GM19025 (cell line): ENCODE data around the gene ZNF648.
"Not testable (repeated sequence)": the region's sequence is repeated elsewhere in the genome, so short reads cannot be mapped to it uniquely, and the experiment has no call there.

Experiments used
- ATAC-seq: cut with Tn5 transposase; IDR thresholded peaks from one replicate; pipeline ENCODE4 v1.9.1; 2021; ENCODE audit warnings: mild to moderate bottlenecking, low read depth, moderate library complexity; ENCODE audit not compliant: unreplicated experiment

ZNF648 gene

DNA sequence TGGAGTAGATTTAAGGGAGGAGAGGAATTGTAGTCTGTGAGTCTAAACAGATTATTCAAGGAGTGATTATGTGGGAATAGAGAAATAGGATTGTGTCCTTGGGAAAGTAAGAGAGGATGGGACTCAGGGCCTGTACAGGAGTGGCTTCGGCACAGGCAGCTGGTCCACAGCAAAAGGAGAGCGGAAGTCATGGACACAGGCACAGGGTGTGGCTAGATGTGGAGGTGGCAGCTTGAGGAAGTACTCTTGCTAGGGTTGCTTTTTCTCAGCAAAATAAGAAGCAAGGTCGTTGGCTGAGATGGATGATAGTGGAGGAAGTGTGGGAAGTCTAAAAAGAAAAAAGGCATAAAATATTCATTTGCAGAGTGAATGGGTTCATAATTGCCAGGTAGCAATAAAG lies 18.5 kb upstream of the ZNF648 start:
- ATAC-seq = no peak

DNA sequence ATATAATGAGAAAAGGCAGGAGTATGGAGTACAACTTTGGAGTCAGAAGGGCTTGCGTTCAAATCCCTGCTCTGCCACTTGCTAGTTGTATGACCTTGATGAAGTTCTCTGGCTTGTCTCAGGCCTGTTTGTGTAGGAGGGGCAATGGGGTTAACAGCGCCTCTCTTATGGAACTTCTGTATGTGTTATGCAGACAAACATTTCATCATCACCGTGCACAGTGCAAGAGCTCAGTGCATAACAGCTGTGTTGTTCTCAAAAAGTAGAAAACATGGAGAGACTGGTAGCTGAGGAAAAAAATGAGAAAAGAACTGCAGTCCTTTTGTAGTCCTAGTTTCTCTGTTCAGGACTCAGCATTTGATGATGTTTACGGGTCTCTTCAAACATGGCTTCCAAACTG lies 10.4 kb upstream of the ZNF648 start:
- no peak for ATAC-seq

DNA sequence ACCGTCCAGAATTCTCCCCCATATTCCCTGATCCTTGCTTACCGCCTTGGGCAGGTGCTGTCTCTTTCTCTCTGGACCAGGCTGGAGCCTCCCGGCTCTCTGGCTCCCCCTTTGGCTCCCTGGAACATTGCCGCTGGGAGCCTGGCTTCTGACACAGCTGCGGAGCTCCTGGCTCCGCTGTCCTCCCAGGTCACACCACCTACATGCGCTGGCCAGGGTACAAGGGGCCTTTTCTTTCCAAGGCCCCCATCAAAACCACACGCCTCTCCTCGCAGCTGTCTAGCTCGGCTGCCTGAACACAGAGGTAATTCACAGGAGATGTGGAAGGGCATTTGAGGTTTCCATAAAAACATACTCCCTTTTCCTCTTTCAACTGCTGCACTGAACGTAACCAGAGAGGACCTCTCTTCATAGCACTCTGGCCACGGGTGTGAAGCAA lies 7.5 kb upstream of the ZNF648 start:
- ATAC-seq = peak; percentile 61

DNA sequence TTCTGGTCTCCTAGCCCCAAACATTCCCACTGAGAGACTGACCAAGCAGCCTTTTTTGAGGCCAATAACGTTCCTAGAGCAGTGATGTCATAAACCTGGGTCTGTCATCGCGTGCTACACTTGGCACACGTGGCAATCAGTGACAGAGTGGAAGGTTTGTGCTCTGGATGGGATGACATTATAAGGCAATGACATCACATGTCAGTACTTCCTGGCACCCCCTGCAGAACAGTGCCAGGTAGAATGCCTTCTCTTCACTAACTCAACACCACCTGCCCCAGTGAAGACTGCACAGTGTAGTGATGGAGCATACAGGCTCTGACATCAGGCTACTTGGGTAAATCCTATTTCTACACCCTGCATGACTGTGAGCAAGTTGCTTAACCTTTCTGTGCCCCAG lies 5.4 kb upstream of the ZNF648 start:
- no peak for ATAC-seq

DNA sequence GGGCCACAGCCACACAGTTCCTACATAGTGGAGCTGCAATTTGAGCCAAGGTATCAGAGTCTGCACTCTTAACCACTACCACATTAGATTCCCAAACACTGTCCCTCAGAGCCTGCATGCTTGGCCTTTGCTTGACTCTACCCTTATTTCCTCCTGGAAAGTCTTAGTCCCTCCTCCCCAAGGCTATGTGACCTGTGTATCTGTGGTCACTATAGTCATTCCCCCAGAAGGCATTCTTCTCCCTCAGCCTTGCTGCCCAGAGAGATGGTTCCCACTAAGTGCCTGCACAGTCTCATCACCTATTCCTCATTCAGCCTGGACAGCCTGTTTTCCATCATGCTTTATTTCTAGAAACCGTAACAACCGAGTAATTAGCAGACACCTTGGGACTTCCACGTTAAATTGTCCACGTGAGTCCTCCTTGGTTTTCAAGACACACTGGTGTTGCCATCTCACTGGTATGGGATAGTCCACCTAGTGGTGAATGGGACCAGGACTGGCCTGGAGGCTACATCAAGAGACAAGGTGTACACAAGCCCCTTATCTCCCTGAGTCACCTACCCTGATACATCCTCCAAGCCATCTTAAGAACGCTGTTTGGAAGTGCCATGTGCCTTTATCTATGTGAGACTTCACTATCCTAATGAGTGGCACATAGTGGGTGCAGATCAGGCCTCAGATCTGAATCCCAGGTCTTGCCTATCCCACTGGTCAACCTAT lies 3.8 kb upstream of the ZNF648 start:
- no peak for ATAC-seq

DNA sequence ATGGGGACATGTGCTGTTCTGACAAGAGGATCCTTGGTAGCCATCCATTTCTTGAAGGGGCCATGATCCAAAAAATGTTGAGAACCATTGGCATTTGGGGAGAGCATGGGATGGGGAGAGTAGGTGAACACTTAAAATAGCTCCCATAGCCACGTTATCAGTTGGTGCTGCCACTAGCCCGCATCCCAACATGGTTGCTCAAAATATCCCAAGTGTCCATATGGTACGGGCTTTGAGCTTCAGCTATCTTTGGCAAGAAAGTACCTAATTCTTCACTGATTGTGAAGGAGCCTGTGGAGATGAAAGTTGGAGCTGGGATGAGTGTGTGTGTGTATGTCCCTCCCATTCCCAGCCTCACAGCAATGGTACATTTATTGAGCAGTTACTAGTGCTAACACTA lies 3.1 kb upstream of the ZNF648 start:
- ATAC-seq = no peak

DNA sequence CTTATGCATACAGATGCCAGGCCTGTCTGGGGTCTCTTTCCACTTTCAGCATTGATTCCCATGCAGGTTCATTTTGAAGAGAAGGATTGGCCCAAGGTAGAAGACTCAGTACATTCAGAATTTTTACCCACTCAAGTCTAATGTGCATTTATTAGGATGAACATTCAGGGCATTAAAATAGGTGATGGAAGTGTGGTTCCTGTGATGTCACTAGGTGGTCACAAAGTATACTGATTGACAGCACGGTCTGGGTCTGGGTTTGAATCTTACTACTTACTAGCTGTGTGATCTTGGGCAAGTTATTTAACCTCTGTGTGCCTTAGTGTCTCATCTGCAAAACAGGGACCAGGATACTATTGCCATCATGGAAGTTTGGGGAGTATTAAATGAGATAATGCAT lies 711 bp upstream of the ZNF648 start:
- ATAC-seq = no peak

DNA sequence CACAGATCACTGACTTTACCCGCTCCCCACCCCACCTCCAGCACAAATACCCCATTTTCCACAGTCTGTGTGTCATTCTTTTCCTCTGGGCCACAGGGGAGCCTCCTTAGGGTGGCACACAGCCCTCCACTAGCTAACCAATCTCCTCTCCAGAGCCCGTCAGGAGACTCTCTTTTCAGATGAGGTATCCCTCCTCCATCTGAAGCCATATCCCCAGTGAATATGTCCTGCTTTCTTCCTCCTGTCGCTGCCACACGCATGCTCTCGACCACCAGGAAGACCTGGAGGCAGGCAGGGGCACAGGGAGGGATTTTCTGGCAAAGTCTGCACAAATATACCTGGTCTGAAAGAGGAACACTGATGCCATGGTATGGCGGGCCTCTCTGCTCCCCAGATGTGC lies 635 bp downstream of the ZNF648 start:
- no peak for ATAC-seq

DNA sequence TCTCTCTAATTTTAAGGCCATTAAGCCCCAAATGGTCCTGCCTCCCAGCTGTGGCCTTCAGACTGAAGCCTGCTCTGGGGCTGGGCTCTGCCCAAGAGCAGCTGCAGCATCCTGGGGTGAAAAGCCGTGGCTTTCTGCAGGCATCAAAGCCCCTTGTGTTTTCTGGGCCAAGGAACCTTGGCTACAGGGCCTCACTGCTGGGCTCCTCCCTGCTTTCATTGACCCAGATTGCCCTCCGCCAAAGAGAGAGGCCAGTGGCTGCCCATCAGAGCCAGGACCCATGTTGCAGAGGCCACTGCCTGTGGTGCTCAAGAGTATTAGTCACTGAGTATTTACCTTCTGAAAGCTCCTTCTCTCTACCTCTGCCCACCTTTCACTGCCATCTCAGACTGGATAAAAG lies 1.6 kb downstream of the ZNF648 start:
- ATAC-seq = no peak

DNA sequence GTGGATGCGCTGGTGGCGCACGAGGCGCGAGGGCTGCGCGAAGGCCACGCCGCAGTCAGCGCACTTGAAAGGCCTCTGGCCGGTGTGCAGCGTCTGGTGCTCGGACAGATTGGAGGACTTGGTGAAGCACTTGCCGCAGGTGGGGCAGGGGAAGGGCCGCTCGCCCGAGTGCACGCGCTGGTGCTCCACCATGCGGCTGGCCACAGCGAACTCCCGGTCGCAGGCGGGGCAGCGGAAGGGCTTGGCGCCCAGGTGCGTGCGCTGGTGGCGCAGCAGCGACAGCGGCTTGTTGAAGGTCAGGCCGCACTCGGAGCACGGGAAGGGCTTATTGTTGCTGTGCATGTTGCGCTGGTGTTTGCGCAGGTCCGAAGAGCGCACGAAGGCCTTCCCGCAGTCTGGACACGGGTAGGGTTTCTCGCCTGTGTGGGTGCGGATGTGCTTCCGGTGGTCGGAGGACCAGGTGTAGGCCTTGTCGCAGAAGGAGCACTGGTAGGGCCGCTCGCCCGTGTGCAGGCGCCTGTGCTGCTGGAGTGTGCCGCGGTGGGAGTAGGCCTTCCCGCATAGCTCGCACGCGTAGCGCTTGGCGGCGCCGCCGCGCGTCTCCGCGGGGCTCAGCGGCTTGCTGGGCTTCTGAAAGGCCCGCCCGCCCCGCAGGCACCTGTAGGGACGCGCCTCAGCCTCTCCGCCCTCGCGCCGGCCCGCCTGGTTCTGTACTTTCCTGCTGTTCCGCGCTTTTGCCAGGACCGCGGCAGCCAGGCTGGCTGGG lies 4.7 kb downstream of the ZNF648 start:
- ATAC-seq = no peak

DNA sequence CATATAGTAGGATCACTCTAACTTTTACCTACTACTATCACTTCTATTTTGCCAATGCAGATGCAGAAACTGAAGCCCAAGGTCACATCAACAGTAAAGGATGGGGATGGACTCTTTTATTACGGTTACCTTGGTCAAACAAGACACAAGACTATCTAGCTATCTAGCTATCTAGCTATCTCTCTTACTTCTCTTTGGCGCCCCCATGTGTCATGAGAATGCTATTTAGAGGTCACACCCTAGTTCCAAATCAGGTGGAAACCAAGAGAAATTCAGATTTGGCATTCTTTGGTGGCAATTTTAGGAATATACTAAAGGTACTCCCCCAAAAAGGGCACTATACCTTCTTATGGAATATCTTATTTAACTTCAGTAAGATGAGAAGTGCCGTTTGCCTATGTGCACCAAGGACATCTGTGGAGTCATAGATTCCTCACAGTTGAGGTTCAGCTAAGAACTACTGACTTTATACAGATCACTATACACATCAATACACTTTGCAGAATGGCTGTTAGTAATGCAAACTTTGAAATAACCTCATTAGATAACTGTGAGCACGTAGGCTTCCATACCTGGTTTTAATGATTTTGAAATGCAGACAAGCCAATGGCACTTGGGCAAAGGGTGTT lies 6.7 kb downstream of the ZNF648 start:
- ATAC-seq = no peak

DNA sequence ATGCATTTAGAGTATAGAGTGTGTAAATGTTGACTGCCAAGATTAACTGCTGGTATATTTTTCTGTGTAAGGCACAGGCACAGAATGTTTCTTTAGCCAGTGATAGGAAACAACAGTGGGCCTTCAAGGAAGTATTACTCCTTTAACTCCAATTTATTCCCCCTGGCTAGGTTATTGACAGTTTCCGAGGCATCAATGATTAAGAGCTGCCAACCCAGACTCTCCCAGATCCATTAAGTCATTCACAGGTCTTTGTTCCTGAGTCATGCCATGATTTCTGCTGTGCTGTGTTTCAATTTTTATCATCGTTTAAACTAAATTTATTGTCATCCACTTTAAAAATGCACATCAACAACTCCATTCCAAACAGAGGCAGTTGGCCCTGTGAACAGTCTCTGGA lies 9.2 kb downstream of the ZNF648 start:
- ATAC-seq = no peak

DNA sequence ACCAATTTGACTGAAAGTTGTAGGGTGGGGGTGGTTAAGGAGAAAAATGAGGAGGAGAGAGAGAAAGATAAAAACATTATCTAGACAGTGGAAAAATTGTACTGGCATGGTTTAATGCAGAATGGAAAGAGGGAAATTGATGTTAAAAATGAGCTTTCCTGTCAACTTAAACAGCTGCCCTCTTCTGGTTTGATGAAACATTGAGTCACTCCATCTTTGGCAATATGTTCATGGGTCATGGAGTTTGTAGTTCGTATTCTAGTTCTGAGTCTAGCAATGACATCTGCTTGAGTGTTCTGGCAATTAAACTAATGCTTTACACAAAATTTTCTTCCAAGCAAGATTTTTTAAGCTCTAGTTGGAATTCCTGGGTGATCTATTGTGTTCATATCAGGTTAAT lies 9.6 kb downstream of the ZNF648 start:
- ATAC-seq = no peak

DNA sequence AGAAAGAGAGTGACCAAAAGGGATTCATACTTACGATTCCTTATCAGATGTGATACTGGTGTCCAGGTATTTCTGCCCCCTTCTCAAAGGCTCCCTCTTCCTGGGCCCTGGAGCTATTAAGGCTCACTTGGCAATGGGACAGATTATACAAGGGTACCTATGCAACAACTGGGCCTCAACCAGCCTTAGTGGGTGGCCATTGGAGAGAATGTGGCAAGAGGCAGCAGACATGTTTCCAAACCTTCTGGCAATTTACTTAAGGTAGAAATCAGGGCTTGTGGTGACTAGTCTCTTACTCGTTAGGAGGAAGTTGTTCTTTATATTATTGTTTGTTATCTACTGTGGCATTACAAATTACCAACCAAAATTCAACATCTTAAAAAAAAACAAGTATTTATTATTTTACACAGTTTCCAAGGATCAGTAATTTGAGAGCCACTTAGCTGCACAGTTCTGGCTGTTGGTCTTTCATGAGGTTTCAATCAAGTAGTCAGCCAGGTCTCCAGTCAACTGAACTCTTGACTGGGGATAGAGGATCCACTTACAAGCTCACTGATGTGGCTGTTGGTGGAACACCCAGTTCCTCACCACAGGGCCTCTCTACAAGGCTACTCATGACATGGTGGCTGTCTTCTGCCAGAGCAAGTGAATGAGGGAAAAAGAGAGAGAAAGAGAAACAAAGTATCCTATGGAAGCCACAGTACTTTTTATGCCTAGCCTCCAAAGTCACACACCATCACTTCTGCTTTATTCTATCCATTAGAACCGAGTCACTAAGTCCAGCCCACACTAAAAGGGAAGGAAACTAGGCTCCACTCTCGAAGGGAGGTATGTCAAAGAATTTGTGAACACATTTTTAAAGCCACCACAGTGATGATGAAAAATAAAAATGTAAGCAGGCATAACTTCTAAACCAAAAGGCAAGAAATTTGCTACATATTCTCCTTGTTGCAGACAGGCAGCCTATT lies 10.7 kb downstream of the ZNF648 start:
- ATAC-seq = no peak

DNA sequence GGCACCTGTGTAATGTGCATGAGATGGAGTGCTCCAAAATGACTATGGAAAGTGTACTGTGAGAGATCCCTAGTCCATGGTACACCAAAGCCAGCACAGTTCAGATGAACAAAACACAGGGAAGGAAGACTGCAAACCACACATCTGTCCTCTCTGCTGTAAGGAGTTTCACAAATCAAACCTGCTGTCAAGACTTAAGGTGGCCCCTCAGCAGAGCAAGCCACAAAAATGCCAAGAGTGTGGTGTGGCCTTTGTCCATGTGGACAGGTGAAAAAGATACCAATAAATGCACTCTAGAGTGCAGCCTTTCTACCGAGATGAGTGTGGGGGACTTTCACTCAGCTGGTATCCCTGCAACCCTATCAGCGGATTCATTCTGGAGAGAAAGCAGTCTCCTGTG lies 12.9 kb downstream of the ZNF648 start:
- no peak for ATAC-seq

DNA sequence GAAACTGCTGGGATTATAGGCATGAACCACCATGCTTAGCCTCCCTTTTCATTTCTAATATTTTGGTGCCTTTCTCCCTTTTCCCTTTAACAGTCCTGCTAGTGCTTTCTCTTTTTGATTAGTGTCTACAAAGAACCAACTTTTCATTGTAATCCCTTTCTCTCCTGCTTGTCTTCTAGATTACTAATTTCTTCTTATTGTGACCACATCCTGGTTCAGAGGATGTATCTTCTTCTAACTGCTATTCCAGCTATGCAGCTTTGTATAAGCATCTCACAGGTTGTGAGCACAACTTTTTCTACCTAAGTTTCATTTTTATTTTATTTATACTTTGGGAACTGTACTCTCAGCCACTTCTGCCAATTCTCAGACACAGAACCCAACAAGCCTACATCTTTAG lies 14.7 kb downstream of the ZNF648 start:
- ATAC-seq = no peak

DNA sequence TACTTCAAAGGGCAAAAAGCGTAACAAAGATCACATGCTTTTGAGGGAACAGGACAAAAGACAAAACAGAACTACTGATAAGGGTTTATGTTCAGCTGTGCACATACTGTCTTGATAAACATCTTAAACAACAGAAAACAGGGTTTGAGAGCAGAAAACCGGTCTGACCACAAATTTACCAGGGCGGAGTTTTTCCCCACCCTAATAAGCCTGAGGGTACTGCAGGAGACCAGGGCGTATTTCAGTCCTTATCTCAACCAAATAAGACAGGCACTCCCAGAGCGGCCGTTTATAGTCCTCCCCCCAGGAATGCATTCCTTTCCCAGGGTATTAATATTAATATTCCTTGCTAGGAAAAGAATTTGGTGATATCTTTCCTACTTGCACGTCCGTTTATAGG lies 16.0 kb downstream of the ZNF648 start:
- not testable (repeated sequence) for ATAC-seq

DNA sequence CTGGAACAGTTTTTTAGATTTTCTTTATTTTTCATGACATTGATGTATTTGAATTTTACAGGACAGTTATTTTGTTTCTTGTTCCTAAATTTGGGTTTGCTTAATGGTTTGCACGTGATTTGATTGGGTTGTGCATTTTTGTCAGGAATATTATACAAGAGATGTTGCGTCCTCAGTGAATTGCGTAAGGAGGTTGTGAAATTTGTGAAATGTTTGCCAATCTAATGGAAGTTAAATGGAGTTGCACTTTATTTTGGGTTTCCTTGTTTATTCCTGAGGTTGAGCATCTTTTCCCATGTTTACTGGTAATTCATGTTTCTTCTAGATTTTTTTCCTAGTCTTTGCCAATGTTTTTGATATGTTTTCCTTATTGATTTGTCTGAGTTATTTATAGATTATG lies 19.9 kb downstream of the ZNF648 start:
- ATAC-seq = no peak

DNA sequence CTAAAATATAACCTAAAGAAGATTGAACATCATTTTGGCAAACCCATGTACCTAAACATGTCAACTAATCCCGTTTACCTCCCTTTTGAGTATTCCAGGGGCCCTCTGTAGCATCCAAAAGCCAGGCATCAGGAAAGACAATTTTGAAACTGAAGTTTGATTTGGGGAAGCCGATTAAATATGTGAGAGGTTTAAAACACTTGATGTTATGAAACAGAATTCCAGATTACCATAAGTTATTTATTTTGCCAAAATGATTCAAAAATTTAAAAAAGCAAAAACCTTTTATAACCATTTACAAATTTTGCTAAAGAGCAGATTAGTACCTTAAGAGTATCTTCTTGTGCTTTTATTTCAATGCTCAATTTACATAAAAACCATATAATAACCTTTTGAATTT lies 23.3 kb downstream of the ZNF648 start:
- ATAC-seq = no peak

DNA sequence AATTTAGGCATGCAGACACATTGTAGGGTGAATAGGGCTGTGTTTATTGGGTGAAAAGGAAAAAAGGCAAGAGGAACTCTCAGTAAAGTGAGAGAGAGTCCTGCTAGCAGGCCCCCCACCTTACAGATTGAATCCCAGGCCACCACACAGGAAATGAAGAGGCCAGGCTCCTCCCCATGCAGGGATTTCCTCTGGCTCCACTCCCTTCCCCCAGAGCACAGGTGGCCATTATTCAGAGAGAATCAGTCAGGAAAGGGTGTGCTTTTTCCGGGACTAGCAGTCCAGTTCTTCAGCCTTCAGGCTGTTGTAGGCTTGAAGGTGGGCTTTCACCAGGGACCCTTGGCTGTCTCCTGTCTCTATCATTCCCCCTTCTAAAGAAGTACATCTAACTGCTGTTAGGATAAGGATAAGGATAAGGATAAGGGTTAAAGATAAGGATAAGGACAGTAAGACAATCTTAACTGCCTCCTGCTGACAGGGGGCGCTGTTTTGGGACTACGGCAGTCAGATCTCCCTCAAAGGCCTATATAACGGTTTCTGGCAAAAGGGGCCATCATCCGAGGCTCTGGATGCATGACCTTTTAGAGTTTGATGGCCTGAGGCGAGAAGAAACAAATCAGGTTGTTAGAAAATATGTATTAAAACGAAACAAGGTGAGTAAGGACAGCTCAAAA lies 26.3 kb downstream of the ZNF648 start:
- no peak for ATAC-seq
